8988T (cell line): ENCODE measurements around the gene ROS1.
A peak's percentile ranks its signal among the peaks of the same experiment; 100 is the strongest.

ENCODE experiments used
- DNase-seq: peaks from one replicate; pipeline ENCODE4 v3.0.0; 2011

Gene ROS1

DNA sequence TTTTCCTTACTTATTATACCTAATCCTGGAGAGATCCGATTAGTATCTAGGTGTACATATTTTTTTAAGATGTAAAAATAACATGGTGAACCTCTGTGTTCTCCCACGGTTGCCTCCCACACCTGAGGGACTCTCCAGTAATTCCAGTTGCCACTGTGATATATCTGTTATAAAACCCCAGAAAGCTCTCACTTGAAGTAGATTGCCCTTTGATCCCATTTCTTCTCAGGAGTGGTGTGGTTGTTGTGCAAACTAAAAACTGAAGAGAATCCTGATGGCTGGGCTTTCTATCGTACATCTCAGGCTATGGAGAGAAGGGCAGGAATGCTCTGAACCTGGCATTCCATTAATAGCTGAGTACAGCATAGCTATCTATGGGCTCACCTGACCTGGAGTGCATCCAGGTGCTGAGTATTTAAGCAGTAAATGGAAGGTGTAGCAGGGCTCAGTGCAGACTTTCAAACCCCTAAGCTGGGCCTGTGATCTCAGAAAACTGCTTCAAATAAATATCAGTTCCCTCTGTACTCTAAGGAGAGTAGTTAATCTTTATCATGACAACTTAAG lies 119.4 kb downstream of the ROS1 start:
- DNase-seq = no peak

DNA sequence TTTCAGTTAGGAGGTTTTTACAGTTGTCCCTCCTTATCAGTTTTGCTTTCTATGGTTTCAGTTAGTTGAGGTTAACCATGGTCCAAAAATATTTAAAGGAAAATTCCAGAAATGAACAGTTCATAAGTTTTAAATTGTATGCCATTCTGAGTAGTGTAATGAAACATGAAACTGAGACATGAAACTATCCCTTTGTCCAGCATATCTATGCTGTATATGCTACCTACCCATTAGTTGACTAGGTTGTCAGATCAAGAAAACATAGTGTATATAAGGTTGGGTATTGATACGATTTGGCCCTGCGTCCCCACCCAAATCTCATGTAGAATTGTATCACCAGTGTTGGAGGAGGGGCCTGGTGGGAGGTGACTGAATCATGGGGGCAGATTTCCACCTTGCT lies 121.3 kb downstream of the ROS1 start:
- DNase-seq = no peak

DNA sequence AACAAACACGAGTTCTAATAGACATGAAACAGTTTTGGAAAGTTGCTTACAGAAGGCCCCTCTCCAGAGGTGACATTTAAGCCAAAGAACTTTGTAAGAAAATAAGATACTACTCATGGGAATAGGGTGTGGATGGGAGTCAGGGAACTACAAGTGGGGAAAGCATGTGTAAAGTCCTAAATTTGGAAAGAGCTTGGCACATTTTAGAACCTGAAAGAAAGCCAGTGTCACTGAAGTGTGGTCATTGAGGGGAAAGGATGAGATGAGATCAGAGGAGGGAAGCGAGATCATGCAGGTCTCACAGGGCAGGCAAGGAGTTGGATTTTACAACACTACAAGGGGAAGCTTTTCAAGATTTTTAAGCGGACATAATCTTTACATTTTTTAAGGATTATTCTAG lies 122.4 kb downstream of the ROS1 start:
- no peak for DNase-seq

GRCh38 chr6:117298941-117299340 lies 126.8 kb downstream of the ROS1 start:
- no peak for DNase-seq

DNA sequence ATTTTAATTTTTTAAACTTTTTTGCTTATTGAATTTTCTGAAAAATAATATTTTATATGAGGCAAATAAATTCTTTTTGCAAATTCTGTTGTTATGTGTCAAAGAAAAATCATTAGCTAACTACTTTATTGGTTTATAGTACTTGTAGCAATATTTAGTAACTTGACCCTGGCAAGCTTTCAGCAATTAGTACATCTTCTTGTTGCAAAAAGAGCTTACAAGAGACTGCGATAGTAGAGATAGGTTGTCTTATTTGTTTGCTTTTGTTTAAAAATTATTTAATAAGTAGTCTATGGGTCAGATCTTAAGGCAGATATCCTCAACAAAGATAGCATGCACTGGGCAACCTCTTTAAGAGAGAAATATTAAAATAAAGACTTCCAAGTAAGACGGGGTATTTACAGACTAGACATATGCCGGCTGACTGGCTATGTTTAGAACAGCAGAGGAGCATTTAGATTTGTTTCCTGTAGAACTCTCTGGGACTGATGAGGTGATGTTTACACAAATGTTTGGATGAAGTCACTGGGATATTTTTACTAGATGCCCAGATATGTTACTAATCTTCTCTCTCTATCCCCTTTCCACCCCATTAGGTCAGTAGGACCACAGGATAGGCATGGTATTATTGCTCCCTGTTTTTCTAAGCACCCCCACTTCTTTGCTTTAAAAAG lies 135.4 kb downstream of the ROS1 start:
- DNase-seq = no peak

GRCh38 chr6:117288083-117288715 lies 137.5 kb downstream of the ROS1 start:
- no peak for DNase-seq

DNA sequence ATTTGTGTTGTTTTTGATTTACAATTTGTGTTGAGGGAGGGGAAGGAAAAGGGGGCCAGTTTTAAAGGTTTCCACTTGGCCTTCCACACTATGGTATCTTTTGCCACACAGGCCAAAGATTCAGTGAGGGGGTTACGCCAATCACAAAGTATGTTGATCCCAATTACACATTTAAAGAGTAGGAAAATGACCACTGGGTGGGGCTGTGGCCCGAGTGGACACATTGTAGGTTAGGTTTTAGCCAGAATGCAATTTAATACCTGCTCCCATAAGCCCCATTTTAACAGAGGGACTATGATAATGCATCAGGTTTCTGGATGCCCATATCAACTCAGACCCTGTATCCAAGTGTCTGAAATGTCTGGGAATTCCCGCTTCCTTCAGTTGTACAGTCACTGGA lies 144.8 kb downstream of the ROS1 start:
- DNase-seq = no peak

DNA sequence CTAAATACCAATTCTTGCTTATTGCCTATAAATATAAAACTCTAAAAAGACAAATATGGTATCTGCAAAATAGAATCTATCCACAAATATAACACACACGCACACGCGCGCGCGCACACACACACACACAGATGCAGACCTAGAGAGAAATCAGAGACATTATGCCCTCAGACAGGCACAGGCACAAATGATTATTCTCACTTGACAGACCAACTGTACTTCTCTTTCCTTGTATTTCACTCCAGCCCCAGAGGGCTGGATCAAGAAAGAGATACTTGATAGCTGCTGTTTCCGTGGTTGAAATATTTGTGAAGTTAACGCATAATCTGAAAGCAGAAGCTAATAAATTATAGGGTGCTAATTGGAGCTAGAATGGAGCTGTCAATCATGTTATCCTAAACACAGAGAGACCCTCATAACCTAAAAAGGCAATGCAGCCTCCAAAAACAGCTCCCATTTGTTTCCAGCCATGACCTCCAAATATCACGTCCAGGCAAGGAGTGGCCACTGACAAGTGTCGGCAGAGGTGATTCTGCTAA lies 148.9 kb downstream of the ROS1 start:
- DNase-seq = no peak

DNA sequence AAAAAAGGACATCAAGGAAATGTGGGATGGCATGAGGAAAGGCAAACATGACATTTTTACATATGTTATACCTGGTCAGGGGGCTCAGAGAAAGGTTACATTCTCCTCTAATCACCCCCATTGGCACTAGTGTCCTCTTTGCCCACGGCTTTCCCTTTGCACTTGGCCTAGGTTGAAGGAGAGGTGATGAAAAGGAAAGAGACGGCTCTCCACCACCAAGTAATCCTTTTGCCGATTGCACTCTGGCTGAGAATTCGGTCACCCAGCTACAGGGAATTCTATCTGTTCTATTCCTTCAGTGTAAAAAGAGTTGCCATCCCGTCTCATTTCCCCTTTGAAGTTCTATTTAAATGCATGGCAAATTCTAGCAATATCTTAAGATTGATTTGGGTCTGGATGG lies 150.0 kb downstream of the ROS1 start:
- DNase-seq = no peak

GRCh38 chr6:117275205-117275604 lies 150.5 kb downstream of the ROS1 start:
- DNase-seq = no peak

DNA sequence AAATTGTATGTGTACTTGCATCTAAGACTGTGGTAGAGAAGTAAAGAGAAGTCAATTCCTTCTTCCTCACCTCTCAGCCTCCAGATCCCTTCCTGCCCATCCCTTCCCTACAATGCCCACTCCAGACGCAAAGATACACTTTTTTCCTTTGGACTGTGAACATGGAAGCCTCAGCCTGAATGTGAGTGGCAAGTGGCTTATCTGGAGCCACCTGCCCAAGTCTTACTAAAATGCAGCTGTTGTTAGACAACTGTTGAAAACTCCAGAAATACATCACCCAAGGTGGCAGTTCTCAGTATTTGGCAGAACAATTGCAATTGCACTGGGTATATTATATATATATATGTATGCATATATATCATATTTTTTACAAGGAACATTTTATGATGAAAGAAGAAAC lies 152.9 kb downstream of the ROS1 start:
- DNase-seq = no peak

DNA sequence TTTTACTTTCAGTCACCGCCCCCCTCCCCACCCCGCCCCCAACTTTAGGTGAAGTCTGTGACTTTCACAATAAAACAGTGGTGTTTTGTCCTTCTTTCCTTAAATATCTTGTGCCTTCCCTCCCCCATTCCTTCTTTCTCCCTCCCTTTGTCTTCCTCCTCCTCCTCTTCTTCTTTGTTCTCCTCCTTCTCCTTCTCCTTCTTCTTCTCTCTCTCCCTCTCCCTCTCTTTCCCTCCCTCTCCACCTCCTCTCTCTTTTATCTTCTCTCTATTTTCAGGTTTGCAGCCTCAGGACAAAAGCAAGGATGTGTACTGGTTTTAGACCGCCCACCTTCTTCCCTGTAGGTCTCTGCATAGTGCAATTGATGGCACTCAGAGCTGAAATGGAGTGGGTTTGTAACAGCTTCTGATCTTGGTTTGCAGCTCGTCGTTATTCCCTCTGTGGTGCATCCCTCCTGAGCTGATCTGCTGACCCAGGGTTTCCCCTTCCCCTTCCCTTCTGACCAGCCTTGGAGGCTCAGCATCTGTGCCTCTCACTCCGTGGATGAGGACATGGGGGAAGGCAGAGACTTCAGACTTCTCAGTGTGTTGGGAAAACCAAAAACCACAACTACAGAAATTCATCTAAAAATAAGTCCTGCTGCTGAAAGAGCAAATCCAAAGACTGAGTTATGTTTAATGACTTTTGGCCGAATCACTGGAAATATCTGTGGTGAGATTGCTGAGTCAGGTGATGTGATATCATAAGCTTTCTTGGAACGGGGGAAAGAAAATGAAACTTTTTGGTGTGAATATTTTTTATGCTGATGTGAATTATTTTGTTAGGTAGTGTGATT lies 153.5 kb downstream of the ROS1 start:
- no peak for DNase-seq

DNA sequence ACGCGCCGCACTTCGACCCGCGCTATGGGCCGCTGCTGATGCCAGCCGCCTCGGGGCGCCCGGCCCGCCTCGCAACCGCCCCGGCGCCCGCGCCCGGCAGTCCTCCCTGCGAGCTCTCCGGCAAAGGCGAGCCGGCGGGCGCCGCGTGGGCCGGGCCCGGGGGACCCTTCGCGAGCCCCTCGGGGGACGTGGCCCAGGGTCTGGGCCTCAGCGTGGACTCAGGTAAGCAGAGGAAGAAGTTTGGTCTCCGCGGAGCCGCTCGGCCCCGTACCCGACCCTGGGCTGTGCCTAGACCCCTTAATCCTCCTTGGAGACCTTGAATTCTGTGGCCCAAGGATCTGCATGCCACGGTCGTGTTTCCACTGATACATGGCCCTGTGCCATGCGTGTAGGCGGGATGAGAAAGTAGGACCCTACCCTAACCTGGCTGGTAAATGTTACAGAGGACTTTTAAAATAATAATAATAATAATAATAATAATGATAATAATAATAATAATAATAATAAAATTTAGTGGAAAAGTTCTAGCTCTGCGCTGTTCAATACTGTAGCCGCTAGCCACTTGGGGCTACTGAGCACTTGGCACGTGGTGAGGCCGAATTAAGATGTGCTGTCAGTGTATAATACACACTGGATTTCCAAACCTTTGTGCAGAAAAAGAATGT lies 154.8 kb downstream of the ROS1 start:
- no peak for DNase-seq

GRCh38 chr6:117270055-117270842 lies 155.5 kb downstream of the ROS1 start:
- DNase-seq = no peak

DNA sequence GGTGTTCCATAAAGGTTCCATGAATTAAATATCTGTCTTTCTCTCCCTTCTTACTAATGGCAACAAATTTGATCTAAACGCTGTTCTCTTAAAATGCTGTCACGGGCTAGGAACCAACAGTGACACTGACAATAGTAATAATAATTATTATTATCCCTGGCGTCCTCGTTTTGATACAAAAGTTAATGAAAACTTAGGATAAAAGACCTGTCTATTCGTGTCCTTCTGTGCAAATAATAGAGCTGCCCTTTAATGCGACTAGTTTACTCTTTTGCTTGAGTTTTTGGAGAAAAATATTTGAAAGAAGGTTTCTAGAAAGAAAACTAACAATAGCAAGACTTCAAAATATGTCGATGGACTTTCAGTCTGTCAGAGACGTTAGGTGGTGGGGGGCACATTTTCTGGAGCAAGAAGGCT lies 156.1 kb downstream of the ROS1 start:
- DNase-seq = no peak

GRCh38 chr6:117268924-117269323 lies 156.8 kb downstream of the ROS1 start:
- DNase-seq = no peak

- DNase-seq = peak; percentile 65
Measured at GRCh38 chr6:117267766-117268534, 157.8 kb downstream of the ROS1 start.

- no peak for DNase-seq
Measured at GRCh38 chr6:117267054-117267347, 158.7 kb downstream of the ROS1 start.

DNA sequence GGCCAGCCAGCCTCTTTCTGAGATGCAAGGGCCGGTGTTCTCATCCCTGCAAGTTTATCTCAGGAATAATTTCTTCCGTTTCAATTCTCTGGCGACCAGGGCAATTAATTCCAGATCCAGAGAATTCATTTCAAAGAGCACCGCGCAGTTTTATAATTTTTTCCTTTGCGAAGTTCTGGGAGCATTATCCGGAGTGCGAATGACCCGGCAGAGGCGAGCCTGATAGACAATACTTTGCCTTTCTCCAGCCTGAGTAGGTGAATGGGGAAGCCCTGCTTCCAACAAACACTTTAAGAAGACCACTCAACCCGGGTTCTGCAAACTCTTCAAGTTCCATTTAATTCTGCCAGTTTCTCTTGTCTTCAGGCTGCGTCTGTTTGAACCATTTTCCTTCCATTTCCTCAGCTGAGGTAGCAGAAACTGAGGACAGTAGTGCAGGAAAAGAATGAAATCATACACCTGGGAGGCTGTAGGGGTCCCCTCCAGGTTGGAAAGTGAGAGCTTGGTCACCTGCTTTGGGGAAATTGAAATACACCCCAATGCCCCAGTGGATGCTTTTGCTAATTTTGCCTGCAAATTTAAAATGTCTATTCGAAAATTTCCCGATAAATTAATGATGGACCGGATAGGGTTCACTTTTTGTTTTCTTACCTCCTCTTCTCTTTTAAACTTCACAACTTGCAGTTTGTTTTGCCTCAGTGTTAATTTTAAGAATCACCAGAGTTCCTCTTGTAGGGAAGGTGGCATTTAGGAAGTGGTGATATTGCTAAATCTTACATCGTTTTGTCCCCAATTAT lies 159.3 kb downstream of the ROS1 start:
- no peak for DNase-seq

DNA sequence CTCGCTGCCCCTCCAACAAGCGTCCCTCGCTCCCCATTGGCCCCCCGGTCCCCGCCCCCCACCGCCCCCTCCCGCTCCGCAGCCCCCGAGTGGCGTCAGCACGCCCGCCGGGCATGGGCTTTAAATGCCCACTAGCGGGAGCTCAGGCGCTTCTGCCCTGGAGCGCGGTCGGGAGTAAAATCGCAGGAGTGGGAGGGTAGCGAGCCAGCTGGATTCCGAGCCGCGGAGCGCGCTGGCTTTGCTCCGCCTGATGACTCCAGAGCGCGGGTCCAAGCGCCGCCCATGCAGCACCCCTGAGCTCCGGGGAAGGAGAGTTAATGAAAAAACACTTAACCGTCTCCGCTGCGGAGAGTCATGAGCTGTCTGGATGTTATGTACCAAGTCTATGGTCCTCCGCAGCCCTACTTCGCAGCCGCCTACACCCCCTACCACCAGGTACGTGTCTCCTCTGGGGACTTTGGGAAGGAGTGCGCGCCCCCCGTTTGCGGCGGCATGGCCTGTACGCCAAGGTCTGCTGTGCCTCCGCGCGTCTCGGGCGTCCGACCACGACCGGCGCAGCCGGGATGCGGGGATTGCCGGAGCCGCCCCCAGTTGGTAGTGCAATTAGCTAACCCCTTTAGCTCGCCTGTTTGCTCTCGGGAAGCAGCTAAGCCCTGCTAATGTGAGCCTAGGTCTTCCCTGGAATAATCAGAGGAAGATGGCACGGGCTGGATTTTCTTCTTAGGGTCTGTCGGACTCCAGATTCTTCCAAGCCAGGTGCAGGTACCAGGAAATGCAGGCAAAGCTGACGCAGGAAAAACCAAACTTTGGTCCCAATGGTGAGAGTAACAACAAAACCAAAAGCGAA lies 160.1 kb downstream of the ROS1 start, which contains the start of gene VGLL2:
VGLL2 (plus strand) TSS at position 149 of the 847 bp plus-strand sequence; CDS start at position 355, 206 bp downstream.
- peak; percentile 82 for DNase-seq
